Measurements from ENCODE around the gene HAS3. TPM values are rescaled to one million over a fixed set of nuclear protein-coding genes. Genes with fewer than 3 reads are reported as not detected.
"Not testable (repeated sequence)": the region's sequence is repeated elsewhere in the genome, so short reads cannot be mapped to it uniquely, and the experiment has no call there.

HAS3 gene
- total RNA-seq, 1 donor from 2014 or later: 22.8 TPM

DNA sequence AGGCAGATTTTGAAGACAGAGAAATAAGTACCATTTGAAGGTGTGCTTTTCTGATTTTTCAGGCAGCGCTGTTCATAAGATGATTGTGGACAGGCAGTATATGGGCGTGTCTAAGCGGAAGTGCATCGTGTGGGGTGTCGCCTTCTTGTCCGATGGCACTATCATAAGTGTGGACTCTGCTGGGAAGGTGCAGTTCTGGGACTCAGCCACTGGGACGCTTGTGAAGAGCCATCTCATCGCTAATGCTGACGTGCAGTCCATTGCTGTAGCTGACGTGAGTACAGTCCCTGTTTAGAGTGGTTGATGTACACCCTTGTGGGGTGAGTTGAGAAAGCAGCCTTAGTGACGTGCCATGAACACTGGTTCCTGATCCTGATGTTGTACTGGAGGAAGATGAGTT is 37.7 kb downstream of the HAS3 start:
- DNase-seq (ENCODE audit: low read depth): peak; percentile 59

DNA sequence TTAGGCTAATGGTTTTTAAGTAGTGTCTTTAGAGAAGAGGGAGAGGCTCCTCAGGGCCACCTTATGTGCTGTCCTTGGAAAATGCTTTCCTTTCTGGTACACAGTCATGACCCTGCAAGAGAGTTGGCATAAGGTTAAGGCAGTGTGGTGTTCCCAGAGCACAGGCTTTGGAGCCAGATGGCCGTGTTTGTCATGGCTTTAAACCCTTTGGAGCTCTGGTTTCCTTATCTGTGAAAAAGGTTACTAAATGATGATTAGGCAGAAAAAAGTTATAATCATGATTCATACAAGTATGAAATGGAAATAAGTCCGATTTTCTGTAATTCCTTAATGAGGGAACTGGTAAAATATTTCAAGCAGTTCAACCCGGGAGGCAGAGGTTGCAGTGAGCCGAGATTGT is 40.2 kb downstream of the HAS3 start:
- DNase-seq (ENCODE audit: low read depth): no peak

DNA sequence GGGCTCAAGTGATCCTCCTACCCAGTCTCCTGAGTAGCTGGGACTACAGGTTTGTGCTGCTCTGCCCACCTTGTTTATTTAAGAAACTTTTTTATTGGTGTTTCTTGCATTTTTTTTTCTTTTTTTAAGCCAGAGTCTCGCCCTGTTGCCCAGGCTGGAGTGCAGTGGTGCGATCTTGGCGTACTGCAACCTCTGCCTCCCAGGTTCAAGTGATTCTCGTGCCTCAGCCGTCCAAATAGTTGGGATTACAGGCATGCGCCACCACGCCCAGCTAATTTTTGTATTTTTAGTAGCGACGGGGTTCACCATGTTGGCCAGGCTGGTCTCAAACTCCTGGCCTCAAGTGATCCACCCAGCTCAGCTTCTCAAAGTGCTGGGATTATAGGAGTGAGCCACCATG is 44.2 kb downstream of the HAS3 start:
- not testable (repeated sequence) for DNase-seq (ENCODE audit: low read depth)

DNA sequence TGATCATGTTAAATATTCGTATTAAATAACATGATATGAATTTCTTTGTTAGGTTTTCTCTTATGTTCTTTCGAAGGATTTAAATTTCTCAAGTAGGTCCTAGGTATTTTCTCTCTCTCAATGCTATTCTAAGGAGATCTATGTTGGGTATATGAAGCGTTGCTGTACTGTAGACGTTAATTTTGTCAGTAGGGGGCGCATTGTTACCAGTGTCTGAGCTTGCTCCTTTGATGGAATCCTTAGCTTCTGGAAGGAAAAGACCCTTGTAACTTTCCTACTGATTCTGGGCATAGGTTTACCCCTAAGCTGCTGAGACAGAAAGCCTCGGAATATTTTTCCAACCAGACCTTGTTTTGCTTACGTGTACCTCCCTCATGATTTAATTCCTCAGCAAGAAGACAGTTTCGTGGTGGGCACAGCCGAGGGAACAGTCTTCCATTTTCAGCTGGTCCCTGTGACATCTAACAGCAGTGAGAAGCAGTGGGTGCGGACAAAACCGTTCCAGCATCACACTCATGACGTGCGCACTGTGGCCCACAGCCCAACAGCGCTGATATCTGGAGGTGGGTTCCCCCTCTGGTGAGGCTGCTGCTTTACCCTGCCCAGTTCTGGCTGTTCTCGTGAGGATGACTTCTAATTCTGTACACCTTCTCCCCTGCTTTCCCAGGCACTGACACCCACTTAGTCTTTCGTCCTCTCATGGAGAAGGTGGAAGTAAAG is 44.9 kb downstream of the HAS3 start:
- DNase-seq (ENCODE audit: low read depth): peak; percentile 67

DNA sequence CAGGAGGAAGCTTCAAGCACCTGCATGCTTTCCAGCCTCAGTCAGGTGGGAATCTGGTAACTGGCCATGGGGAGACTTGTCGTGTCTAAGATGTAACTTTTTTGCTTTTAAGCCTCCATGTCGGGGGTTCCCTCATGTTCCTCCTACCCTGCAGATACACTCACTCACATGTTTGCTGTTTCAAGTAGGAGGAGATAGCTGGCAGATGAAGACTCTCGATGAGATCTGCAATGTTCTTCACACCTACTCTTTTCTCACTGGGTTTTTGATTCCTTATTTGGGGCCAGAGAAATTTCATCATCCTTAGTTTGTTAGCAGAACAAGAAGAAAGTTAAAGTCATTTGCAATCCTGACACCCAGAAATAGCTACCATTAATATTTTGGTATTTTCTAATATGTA is 51.7 kb downstream of the HAS3 start:
- no peak for DNase-seq (ENCODE audit: low read depth)

DNA sequence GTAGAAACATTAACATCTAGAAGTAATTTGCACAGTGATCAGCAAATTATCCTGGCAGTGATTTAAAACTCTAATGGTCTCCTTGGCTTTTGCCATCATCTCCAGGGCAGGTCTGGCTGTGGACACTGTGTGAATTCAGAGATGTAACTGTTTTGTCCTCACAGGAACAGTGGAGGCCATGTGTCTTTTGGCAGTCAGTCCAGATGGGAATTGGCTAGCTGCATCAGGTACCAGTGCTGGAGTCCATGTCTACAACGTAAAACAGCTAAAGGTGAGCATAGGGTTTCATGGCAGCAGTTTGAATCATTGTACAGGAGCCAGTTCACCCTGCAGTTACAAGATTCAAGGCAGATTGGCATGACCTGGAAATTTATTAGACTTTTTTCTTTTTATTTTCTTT is 54.7 kb downstream of the HAS3 start:
- no peak for DNase-seq (ENCODE audit: low read depth)

DNA sequence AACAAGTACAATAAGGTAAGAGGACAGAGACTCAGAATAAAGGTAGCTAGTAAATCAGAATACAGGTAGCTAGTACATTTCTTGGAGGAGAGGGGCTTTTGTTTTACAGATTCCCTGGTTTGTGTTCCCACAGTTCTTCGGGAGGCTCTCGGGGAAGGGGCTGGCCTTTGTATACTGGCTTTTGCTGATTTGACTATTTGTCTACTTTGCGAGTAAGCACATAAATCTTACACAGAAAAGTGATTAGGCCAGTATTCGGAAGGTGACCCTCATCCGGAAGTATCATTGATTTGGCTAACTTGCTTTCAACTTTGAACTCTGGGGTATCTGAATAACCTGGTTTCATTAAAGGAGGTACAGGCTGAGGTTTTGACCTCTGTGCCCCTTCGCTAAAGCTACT is 60.1 kb downstream of the HAS3 start:
- DNase-seq (ENCODE audit: low read depth): no peak

DNA sequence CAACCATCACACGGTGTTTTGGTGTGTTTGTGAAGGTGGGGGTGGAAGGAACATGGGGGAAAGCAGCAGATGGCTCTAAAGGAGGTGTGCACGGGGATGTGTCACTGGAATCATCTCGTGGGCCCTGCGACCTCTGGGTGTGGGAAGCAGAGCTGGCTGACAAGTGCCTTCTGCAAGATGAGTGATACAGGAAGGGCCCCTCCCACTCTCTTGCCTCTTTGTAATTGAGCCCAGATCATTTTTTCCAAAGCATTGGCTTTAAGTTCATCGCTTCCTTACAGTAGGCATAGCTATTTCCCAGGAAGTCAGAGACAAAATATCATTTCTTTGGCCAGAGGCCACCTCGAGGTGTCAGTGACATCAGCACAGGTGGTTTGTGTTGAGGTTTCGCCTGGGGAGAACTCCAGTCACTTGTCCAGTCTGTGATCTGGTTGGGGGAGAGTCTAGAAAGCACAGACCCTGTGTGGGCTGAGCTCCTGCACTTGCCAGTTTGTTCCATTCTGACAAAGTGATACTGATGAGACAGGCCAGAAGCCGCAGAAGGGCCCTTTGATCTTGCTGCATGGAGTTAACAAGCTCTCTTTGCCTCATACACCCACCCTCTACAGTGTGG is 60.9 kb downstream of the HAS3 start:
- no peak for DNase-seq (ENCODE audit: low read depth)

DNA sequence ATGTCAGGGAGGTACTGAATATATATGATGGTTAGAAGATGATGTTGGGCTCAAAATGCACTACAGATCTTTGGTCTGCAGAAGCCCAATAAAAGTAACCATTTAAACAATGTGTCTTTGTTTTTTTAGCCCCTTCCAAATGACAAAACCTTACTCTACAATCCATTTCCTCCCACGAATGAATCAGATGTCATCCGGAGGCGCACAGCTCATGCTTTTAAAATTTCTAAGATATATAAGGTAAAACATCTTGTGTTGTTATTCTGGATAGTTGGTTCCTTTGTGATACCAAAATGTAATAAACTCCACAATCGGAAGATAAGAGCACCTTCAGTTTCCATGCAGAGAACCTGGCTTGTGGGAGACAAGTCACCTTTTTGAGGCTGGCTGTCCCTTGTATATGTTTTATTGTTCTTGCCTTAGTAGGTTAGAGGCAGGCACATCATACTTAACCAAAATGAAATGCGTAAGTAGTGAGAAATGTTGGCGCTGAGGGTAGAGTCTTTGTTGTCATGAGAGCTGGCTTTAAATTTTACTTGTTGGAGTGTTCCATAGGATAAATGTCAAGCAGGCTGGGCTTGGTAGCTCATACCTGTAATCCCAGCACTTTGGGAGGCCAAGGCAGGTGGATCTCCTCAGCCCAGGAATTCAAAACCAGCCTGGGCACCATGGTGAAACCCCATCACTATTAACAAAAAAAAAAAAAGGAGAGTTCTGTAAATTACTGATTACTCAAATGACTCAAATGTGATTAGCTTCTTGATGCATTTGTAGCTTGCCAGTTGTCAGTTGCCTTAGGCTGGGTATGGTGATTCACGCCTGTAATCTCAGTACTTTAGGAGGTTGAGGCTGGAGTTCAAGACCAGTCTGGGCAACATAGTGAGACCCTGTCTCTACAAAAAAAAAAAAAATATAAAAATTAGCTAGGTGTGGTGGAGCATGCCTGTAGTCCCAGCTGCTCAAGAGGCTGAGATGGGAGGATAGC is 61.8 kb downstream of the HAS3 start:
- DNase-seq (ENCODE audit: low read depth): peak; percentile 74

Other genes with a start within 250 kb of the HAS3 start
- 67.7 and 103 TPM in 2 replicates for gene CHTF8, start 26.9 kb downstream of the HAS3 start, total RNA-seq
- gene UTP4, start 27.0 kb downstream of the HAS3 start, total RNA-seq: 24.0 and 37.5 TPM in 2 replicates
- 18.9 and 31.3 TPM in 2 replicates for gene SNTB2, start 81.5 kb downstream of the HAS3 start, total RNA-seq
- 27.3 and 30.4 TPM in 2 replicates for gene VPS4A, start 205.7 kb downstream of the HAS3 start, total RNA-seq
- 27.3 and 41.6 TPM in 2 replicates for gene PDF, start 224.9 kb downstream of the HAS3 start, total RNA-seq
- 35.3 and 56.6 TPM in 2 replicates for gene COG8, start 233.9 kb downstream of the HAS3 start, total RNA-seq
- 21.7 and 33.2 TPM in 2 replicates for gene NIP7, start 234.1 kb downstream of the HAS3 start, total RNA-seq
- 0.87 TPM in 1 of 2 replicates, not detected in the other for gene TMED6, start 246.1 kb downstream of the HAS3 start, total RNA-seq